Measurements from ENCODE around the gene SNAP47.

The SNAP47 gene

GRCh38 chr1:227749225-227749624 lies 14.0 kb downstream of the SNAP47 start:
- DNase-seq (ENCODE audit: low read depth) = no peak

DNA sequence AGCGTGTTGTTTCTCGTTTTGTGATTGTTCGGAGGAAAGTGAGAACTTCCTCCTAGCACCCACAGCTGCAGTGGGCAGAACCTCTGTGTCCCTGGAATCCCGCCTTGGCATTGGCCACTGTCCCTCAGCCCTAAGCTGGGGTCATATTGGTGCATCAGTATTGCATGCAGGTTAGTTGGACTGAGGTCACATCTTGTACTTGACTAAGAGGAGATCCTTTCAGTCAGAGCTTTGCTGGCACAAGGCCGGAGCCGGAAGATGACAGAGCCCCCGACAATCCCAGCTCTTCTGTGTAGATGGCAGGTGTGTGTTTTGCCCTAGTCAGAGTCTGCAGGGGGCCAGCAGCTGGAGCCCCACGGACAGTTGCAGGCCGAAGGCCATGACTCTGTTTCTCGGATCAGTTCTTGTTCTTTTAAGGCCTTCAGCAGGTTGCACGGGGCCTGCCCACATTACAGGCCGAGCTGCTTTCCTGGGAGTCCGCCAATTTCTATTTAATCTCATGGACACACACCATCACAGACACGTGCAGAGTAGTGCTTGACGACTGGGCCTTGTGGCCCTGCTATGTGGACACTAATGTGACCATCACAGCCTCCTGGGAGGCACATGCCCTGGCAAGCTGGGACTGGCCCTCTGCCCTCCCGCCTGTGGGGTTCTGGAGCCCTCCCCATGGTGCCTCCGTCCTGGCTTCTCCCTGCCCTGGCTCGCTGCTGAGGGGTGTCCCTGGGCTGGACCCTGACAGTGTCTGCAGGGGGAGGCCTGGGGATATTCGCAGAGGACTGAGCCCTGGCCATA lies 14.9 kb downstream of the SNAP47 start:
- no peak for DNase-seq (ENCODE audit: low read depth)

DNA sequence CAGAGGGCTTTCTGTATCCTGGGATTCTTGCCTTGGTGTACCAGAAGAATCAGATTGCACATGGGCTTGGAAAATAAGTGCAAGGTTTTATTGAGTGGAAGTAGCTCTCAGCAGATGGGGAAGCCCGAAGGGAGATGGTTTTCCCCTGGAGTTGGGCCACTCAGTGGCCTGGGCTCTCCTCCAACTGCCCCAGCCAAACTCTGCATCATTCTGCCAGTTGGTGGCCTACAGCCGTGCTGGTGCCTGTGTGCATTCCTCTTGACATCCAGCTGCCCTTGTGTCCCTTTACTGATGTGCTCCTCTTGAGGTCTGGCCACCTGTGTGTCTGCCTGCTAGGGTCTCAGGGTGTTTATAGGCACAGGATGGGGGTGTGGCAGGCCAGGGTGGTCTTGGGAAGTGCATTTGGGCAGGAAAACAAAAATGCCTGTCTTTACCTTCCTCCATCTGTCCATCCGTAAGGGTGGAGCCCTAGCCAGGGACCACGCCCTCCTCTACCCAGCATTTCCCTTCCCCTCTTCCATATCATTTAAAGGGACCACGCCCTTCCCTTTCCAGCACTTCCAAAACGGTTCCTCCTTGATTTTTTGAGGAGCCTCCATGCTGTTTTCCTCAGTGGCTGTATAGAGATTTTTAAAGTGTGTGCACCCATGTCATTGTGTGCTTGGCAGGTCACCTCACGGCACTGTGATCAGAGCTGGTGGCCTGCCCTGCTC lies 18.9 kb downstream of the SNAP47 start:
- no peak for DNase-seq (ENCODE audit: low read depth)

GRCh38 chr1:227754958-227755357 lies 19.7 kb downstream of the SNAP47 start:
- DNase-seq (ENCODE audit: low read depth) = no peak

DNA sequence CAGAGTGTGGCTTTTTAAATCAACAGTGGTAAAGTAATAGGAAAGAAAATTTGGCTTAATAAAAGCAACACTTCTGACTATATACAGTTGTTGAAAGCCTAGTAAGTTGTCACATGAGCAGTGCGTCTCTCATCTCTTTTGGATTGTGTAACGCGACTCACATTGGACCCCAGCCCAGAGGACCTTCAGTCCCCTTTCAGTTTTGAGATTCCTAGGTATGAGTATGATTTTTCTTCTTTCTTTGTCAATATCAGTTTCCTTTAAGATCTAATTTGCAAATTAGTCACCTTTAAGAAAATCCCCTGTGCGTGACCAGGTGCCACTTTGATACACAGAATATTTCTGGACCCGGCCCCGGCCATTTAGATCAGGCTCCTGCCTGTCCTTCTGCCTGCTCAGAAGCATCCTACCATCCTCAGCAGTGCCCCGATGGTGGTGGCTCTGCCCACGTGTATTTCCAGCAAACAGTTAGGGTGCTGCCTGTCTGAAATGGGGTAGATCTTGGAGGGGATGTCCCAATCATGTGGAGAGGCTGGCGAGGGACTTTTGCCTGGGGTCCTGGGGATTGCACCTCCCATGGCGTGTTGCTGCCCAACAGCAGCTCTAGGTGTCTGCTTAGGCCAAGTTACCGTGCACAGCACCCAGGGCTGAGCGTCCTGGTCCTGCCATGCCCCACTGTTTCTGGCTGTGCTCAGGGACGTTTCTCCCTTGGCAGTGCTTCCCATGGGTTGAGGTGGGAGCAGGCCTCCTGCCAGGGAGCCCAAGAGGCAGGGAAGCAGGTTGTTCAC lies 21.1 kb downstream of the SNAP47 start:
- no peak for DNase-seq (ENCODE audit: low read depth)

DNA sequence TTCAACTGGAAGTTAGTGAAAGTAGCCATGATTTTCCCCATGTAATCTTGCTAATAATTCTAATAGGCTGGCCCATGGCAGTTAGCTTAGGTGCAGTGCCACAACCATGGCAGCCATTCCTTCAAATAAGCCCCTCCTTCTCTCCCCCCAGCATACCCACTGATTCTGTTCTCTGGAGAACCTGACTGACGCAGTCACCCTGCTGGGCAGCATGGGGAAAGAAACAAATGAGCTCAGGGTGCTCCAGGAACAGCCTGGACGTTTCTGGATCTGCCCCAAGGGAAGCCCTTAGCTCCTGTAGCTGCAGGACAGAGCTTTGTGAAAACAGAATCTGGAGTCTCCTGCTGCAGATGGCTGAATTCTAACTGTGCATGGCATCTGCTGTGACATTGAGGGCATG lies 22.5 kb downstream of the SNAP47 start:
- DNase-seq (ENCODE audit: low read depth) = no peak

- DNase-seq (ENCODE audit: low read depth) = no peak
Observed at GRCh38 chr1:227758366-227758765, 23.1 kb downstream of the SNAP47 start.

DNA sequence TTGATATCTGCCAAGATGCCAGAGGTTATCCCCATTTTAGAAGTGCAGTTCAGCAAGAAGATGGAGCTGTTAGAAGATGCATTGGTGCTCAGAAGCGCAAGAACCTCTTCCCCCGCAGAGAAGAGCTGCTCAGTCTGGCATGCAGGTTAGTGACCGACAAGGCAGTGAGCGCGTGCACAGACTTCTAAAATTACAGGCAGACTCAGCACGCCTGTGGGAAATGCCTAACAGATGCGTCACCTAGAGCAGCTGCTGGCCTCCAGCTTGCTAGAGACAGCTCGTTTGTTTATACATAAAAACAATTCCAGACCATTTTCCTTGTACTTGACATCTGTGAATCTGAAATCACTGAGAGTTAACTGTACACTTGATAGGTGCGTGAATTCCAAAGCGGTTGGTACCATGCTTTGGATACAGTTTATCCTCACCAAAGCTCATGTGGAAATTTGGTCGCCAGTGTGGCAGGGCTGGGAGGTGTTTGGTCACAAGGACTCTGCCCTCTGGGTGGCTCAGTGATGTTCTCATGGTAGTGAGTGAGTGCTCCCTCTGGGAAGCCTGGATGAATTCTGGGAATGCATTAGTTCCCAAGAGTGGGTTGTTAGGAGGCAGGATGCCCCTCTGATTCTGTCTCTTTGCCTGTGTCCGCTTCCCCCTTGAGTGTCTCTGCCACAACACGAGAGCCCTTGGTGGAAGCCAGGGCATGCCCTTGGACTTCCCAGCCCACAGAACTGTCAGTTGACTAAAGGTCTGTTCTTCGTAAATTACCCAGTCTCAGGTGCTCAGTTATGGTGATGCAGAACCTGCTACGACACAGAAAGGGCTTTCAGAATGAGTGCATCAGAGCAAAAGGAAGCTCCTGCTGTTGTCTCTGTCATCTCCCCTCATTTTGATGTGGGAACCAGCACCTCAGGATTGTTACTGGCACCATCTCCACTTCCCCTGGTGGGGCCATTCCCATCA lies 24.4 kb downstream of the SNAP47 start:
- DNase-seq (ENCODE audit: low read depth) = no peak

DNA sequence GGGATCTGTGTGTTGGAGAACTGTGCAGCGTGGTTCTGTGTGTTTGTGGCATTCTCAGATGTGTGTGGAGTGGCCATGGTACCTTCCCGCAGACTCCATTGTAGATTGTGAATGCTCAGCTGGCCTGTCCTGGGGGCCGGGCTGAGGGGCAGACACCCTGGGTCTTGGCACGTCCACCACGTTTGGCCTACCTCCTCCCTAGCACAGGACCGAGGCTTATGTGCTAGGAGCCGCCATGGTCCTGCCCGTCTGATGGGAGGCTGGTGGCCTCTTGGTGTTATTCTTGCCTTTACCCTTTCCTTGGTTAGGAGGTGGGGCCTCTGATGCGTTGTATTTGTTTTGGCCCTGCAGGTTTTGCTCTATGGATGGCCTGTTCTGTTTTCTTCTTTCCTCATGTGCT lies 25.1 kb downstream of the SNAP47 start:
- DNase-seq (ENCODE audit: low read depth) = no peak

DNA sequence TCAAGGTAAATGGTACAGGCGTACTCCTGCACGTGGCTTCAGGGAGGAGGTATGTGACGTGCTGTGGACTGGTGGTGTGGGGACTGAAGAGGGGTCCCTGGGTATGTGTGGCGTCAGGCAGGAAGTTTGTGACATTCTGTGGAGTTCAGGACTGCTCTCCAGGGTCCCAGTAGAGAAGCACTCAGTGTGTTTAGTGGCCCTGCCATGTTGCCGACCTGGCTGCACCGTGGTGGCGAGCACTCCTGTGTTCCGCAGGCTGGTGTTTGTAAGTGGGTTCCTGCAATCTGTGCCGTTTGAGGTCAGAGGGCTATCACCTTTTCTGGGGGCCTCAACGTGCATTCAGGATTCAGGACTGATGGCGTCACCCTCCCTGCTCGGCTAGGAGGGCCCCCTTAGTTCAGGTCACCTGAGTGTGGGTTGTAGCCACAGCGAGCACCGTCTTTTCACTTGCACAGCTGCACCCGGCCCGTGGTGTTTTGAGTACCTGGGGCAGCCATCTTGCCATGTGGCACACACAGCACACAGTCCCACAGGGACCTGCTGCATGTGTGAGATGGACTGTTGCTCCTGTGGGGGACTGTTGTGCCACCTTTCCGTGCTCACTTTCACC lies 26.5 kb downstream of the SNAP47 start:
- no peak for DNase-seq (ENCODE audit: low read depth)

GRCh38 chr1:227762231-227762911 lies 27.1 kb downstream of the SNAP47 start:
- peak; percentile 73 for DNase-seq (ENCODE audit: low read depth)

DNA sequence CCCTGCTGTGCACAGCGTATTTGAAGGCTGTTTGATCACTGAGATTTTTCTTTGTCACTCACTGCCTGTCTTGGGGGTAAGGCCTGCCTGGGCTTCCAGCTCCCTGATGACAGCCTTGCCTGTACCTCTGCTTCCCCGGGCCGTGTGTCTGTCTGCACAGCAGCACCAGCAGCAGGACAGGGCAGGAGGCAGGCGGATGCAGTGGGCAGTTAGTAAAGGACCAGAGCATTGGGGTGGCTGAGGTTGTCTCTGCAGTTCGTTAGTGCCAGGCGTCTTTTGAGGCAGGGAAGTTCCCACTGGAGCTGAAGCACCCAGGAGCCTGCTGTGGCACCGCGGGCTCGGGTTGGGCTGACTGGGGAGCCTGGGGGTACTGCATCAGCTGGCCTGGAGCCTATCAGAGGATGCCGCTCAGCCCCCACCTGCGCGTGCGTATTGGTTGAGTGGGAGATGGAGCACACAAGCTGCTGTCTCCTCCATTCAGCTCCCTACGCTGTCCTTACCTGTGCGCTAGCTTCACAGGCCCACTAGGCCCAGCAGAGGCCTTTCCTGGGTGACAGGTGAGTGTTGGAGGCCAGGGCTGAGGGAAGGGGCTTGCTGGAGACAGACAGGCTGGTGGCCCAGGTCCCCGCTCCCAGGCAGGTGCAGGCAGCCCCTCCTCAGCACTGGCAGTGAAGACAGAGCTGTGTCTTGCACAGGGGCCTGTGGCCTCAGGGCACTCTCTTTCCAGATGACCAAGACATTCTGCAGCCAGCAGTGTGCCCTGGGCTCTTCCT lies 28.2 kb downstream of the SNAP47 start:
- no peak for DNase-seq (ENCODE audit: low read depth)

GRCh38 chr1:227764019-227764391 lies 28.8 kb downstream of the SNAP47 start:
- no peak for DNase-seq (ENCODE audit: low read depth)

GRCh38 chr1:227765261-227766014 lies 30.2 kb downstream of the SNAP47 start:
- no peak for DNase-seq (ENCODE audit: low read depth)

GRCh38 chr1:227766015-227766634 lies 30.9 kb downstream of the SNAP47 start:
- DNase-seq (ENCODE audit: low read depth) = peak; percentile 49

DNA sequence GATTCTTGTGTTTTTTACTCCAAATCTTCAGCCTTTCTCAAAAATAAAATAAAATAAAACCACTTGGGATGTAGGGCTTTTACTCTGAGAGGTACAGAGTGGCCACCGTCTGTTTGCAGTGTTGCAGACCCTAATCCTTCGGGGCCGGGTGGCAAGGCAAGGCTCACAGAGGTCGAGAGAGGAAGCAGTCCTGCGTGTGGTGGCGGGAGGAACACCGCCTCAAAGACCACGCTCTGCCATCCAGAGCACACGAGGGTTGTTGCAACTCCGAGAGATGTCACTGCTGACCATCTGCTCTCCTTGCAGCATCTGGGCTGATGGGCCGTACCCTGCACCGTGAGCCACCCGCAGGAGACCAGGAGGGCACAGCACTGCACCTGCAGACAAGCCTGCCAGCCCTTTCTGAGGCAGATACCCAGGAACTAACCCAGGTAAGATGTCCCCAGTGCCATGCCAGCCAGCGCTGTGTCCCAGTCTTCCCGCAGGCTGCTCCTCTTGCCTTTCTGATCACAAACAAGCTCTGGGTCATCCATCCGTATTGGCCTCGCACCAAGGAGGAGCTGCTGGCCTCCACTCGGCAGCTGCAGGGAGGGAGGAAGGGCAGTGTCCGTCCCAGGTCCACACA lies 31.5 kb downstream of the SNAP47 start:
- DNase-seq (ENCODE audit: low read depth) = no peak

GRCh38 chr1:227767401-227768124 lies 32.3 kb downstream of the SNAP47 start:
- DNase-seq (ENCODE audit: low read depth) = no peak

DNA sequence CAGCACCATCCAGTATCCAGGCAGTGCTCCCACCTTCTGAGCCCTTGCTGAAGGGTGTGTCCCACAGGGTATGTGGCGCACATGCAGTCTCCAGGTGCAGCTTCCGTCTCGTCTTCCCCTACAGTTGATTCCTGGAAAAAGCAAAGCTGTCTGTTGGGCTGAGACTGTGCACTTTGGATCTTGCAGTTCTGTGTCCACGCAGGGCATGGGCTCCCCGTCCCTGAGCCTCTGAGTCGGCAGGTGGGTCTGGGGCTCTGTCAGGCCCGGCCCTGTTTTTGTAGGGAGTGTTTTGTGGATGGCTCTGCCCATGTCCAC lies 32.8 kb downstream of the SNAP47 start:
- no peak for DNase-seq (ENCODE audit: low read depth)
